B cell (primary cell): ENCODE data around the gene KPNA4.

Source experiments
- CTCF ChIP-seq: fragments of 200-600 bp; IDR thresholded peaks from one replicate; pipeline ENCODE4 v1.8.0; 2022; ENCODE audit warnings: antibody characterized with exemption, mild to moderate bottlenecking
- EZH2 ChIP-seq: IDR thresholded peaks from 2 replicates; pipeline ENCODE4 v1.6.1; 2012; ENCODE audit warnings: borderline replicate concordance, low read depth, mild to moderate bottlenecking, moderate library complexity, low read length; ENCODE audit not compliant: insufficient read depth, poor library complexity, severe bottlenecking

GRCh38 chr3:160449636-160450598 is 115.5 kb downstream of the KPNA4 start, which contains the start of gene TRIM59:
- TF ChIP-seq CTCF: no peak
- TF ChIP-seq EZH2: no peak
